DND-41 (cell line): Measurements from ENCODE around the gene MACROD2.

Source experiments
- CTCF ChIP-seq: IDR thresholded peaks from 2 replicates; pipeline ENCODE4 v1.5.1; 2012; ENCODE audit warnings: borderline replicate concordance, low read length, moderate library complexity, mild to moderate bottlenecking; ENCODE audit not compliant: poor library complexity, severe bottlenecking; ENCODE audit errors: extremely low read depth
- EZH2 ChIP-seq: IDR thresholded peaks from 3 replicates; pipeline ENCODE4 v1.6.1; 2012; ENCODE audit warnings: borderline replicate concordance, low read depth, mild to moderate bottlenecking, moderate library complexity, low read length, inconsistent platforms; ENCODE audit not compliant: severe bottlenecking

- TF ChIP-seq EZH2: no peak
- no peak for TF ChIP-seq CTCF
Measured at GRCh38 chr20:14544688-14545087, 549.4 kb downstream of the MACROD2 start.
